Pulmonary artery endothelial cell (primary cell): Measurements from ENCODE around the gene ABCC1. TPM values are rescaled to one million over a fixed set of nuclear protein-coding genes. Genes with fewer than 3 reads are reported as not detected.
"Not testable (repeated sequence)": the region's sequence is repeated elsewhere in the genome, so short reads cannot be mapped to it uniquely, and the experiment has no call there.

ENCODE experiments used
- DNase-seq: peaks from one replicate; pipeline ENCODE4 v3.0.0-alpha.2; 2011; ENCODE audit warnings: low read depth, low spot score
- total RNA-seq: library from RNA; depleted of rRNA; stranded (reverse); fragments of >200 nt; gene quantifications from 2 replicates; pipeline ENCODE4 v1.2.3, GENCODE V29; 2014

ABCC1 gene
- total RNA-seq, 1 donor from 2014 or later, result 52.6 TPM

DNA sequence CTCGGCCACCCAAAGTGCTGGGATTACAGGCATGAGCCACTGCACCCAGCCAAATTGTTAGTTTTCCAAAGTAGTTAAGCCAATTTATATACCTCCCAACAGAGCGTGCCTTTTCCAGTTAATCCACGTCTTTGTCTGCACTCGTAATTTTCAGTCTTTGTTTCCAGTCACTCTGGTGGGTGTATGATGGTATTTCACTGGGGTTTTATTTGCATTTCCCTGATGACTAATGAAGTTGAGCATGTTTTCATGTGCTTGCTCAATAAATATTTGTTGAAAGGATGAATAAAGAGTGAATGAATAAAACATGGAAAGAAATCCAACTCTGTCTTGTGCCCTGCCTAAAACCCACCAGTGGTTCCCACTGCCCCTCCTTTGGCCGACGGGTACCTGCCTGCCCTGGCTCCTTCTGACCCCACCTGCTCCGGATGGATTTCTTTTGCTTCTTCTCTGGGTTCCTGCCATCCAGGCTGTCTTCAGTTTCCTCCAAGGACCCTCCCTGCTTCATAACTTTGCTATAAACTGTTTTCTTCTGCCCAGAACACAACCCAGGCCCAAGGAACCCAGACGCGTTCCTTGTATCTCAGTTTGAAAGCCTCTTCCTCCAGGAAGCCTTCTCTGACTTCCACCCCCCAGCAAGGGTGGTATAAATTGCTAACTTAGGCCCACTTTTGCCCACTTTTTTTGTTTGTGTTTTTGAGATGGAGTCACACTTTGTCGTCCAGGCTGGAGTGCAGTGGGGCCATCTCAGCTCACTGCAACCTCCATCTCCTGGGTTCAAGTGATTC lies 3.0 kb upstream of the ABCC1 start:
- no peak for DNase-seq

DNA sequence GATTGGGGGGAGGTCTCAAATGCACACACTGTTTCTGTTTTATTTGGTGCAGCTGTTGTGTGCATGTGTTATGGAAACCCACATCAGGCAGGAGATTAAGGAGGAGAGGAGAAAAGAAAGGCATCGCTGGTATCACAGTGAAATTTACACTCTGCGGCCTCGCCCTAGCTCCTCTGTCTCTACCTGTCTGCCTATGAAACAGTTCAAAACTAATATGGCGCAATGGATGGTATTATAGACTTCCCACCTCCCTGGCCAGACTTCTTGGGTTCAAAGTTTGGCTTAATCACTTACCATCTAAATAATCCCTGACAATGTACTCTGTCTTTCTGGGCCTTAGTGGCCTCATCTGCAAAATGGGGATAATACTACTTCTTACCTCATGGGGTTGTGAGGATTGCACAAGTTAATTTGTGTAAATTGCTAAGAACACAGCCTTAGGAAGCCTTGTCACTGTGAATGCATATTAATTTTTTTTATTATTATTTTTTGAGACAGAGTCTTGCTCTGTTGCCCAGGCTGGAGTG lies 1.4 kb upstream of the ABCC1 start:
- DNase-seq, result no peak

DNA sequence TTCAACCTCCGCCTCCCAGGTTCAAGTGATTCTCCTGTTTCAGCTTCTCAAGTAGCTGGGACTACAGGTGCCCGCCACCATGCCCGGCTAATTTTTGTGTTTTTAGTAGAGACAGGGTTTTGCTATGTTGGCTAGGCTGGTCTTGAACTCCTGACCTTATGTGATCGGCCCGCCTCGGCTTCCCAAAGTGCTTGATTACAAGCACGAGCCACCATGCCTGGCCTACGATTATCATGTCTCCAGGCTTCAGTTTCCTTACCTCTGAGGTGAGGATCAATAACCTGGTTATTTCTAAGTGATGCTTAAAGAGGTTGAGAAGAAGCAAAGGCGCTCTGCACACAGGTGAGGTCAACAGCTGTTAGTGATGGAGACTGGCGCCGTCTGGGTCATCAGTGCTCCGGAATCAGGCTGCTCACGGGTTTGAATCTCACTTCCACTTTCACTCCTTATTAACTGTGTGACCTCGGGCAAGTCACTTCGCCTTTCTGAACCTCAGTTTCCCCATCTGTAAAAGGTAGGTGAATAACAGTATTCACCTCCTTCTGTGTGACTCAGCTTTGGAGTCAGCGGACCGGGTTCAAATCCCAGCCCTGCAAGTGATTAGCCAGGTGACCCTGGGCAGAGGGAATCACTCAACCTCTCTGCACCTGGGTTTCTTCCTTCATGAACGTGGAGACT lies 745 bp upstream of the ABCC1 start:
- no peak for DNase-seq

DNA sequence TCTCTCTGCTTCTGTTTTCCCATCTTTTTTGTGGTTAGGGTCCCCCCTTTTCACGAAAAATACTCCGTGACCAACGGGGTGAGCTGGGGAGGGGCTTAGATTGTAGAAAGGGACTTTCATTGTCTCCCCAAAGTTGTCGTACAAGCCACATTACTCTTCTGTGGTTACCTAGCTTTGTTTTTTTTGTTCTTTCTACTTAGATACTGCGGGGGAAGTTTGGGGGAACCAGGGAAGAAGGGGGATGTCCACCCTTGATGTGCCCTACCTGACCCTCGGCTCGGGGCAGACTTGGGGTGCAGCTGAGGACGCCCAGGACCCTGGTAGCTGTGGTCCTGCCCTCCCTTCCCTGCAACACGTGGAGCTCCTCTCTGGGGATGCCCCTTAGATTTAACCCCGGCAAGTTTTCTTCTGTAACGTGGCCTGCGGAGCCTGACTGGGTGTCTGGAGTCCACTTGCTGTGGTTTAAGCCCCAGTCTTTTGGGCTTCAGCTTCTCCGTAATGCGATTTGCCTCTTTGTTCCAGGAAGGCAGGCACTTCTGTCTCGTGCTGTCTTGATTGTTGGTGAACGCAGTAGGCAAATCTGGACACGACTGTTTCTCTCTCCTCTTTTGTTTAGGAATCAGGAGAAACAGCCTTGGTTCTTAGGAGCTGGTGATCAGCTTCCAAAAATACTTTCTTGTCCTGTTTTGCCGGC lies 892 bp downstream of the ABCC1 start:
- no peak for DNase-seq

DNA sequence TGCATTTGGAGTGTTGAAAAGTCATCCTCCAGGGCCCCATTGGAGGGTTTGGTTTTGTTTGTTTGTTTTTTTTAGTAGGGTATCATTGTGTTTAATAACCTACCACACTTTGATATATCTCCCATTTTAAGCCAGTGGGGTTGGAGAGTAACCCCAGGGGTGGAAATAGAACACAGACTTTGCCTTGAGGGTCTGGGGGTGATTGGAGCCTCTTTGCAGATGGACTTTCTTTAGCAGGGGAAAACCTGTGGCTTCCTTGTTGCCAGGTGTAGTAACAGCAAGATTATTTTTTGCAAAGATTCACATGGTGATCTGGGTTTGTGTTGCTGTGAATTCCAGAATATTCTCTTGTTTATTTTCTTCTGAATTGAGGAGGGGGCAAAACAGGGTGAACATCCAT lies 1.5 kb downstream of the ABCC1 start:
- no peak for DNase-seq

DNA sequence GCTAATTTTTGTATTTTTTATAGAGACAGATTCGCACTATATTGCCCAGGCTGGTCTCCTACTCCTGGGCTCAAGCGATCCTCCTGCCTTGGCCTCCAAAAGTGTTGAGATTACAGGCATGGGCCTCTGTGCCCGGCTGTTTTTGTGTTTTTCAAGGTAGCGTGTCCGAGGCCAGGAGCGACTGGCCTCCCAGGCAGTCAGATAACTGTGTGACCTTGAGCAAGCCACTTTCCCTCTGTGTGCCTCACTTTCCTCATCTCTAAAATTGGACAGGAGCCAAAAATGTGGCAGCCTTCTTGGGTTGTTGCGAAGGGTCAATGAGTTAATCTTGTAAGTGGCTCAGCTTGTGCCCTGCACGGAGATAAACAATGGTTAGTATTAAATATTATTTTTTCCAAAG lies 2.4 kb downstream of the ABCC1 start:
- DNase-seq, result no peak

DNA sequence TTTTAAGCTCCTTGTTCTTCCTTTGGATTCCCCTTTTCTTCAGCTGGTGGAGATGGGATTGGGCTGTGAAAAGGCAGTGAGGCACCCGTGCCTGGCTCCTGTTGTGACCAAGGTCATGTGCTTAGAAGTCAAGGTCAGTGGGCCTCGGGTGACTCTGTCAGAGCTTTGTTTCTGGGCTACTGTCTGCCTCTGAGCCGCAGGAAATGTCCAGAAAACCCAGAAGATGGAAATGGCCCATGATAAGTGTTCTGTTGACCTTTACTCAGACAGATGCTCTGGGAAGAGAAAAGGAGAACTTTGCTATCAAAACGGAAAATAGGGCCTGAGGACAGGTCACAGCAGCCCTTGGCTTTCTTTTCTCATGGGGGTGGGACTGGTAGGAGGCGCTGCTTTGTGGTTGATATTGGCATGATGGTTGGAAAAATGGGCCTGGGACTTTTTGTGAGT lies 2.9 kb downstream of the ABCC1 start:
- DNase-seq, result peak; percentile 32

DNA sequence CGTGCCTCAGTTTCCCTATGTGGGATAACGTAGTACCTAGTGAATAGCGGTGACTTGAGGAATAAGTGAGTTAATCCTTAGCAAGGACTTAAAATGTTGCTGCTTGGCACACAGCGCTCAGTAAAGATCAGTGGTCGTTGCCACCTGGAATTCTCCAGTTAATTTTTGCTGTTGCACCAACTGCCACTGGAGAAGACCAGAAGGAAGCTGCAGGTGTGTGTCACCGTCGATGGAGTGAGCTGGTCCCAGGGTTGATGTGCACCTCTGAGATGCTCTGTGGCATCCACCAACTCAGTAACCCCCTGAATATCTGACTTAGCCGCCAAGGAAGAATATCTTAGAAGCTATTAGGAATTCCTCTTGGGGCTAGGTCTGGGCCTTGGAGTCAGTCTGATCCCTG lies 4.1 kb downstream of the ABCC1 start:
- DNase-seq, result no peak

DNA sequence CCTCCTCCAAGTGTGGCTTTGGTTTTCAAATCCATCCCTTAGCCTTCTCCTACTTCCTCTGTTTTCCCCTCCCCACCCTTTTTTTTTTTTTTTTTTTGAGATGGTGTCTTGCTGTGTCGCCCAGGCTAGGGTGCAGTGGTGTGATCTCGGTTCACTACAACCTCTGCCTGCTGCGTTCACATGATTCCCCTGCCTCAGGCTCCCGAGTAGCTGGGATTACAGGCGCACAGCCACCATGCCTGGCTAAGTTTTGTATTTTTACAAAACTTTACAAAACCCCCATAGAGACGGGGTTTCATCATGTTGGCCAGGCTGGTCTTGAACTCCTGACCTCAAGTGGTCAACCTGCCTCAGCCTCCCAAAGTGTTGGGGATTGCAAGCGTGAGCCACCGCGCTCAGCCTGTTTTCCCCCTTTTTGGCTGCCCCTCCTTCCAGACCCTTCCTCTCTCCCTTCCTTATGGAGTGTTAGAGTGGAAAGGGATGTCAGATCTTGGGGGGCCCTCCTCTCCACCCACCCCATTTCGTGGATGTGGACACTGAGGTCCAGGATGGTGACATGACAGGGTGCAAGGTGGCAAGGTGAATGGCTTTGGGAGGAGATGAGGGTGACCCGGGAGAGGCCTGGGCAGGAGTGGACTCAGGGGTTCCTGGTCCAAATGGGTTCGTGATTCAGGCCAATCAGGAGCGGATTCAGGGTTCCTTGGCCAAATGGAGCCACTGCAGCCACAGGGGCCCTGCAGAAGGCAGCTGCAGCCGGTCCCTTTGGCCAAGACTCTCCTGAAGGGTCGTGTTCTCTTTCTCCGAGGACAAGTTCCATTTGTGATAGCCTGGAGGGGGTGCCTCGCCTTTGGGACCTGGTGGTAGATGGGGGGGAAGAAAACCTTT lies 4.8 kb downstream of the ABCC1 start:
- DNase-seq, result no peak

DNA sequence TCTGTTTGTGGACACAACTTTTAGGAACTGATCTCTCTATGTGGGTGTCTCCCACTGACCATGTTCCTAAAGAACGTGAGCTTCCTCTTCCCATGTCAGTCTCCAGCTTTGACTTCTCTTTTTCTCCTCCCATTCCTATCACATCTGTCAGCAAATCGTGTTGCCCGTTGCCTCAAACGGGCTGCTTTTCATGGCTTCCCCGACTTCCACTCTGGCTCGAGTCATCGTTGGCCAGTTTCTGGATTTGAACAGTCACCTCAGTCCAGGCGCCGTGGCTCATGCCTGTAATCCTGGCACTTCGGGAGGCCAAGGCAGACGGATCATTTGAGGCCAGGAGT lies 5.4 kb downstream of the ABCC1 start:
- no peak for DNase-seq

DNA sequence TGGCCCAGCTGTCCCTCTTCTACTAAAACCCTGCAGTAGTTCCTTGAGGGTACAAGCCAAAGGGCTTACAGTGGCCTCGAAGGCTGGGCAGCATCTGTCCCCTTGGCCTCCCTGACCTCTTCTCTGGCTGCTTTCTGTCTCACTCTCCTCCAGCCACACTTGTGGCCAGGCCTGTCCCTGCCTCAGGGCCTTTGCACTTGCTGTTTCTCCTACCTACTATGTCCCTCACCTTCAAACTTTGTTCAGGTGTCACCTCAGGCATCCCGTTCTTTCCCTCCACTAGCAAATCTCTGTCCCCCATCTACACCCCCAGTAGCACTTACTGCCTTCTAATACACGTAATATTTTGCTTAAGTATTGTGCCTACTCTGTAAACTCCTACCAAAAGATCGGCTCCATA lies 6.0 kb downstream of the ABCC1 start:
- no peak for DNase-seq

DNA sequence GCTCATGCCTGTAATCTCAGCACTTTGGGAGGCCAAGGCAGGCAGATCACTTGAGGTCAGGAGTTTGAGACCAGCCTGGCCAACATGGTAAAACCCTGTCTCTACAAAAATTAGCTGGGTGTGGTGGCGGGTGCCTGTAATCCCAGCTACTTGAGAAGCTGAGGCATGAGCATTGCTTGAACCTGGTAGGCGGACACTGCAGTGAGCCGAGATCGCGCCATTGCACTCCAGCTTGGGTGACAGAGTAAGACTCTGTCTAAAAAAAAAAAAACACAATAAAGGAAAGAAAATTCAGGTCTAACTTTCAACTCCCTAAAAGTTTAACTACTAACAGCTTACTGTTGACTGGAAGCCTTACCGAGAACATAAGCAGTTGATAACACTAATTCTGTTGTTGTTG lies 6.7 kb downstream of the ABCC1 start:
- not testable (repeated sequence) for DNase-seq

DNA sequence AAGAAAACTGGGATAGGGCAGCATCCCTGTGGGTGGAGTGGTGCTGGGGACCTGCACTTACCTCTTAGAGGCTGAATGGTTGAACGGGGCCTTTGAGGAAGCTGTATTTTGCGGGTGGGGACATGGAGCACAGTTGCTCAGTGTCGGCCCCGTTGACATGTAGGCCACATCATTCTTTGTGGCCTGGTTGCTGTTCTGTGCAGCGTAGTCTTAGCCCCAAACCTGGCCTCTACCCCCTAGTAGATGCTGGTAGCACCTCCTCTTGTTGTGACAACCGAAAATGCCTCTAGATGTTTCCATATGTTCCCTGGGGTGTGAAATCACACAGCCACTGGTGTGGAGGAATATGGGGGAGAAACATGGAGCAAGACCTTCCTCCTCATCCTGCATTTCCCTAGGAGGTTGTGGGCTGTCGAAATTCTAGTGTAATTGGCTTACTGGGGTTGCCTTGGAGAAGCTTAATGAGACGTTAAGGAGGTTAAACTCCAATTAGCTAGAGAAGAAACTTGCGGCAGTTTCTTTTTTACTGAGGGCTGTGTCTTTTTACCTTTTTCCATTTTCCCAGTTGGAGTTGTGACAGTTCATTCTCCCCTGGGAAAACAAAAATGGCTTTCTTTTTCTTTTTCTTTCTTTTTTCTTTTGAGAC lies 9.4 kb downstream of the ABCC1 start:
- DNase-seq, result no peak

DNA sequence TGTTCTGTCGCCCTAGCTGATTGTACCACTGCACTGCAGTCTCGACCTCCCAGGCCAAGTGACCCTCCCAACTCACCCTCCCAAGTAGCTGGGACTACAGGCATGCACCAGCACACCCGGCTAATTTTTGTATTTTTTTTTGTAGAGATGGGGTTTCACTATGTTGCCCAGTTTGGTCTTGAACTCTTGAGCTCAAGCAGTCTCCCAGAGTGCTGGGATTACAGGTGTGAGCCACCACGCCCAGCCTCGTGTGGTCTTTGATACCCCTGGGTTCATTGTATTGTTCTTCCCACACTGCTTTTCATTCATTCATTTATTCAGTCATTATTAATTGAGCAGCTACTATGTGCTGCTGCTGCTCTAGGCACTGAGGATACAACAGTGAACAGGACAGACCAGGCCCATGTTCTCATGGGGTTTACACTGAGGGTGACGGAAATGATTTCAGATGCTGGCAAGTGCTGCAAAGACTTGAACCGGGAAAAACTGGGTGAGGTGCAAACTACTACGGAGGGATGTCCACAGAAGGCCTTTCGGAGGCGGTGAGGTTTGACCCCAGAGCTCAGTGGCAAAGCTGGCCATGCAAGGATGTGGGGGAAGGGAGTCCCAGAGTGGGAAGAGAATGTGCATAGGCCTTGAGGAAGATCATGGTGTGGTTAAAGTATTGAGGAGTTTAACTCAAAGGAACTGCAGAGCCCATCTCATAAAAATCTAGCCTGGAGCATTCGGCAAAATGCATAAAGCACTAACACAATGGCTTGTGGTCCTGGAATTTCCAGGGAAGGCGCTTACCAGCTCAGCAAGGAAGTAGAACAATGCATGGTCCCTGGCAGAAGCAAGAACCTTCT lies 10.9 kb downstream of the ABCC1 start:
- DNase-seq, result peak; percentile 77

DNA sequence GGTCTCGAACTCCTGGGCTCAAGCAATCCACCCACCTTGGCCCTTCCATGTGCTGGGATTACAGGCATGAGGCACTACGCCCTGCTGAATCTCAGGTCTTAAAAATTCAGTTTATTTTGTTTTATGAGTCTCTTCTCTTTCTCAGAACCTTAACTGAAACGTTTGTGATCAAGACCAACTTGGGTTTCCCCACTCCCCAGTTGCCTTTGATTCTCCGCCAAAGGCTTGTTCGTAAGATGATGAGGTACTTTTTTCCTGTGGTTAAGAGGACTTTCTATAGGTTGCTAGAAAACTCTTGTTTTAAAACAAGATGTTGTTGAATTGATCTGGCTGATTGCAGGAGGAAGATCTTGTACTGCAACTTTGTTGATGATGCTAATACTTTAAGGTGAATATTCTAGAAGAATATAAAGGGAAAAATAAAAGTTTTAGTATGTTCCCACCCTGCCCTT lies 11.7 kb downstream of the ABCC1 start:
- DNase-seq, result peak; percentile 29

DNA sequence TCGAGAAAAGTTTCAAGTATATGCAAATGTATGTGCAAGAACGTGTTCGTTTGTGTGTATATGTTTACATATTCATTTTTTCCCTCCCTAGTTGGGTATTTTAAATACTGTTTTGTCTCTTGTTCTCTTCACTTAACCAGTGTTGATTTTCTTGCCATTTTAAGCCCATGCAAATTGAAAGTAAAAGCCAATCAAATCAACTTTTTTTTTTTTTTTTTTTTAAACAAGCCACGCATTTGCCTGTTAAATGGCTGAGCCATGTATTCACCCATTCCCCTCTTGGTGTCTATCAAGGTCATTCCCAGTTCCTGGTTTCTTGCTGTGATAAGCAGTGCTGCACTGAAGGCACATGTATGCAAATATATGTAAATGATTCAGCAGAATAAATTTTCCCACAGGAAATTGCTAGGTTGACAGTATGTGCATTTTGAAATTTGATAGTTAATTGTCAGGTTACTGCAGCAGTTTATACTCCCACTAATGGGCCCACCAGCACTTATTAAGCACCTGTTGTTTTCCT lies 12.2 kb downstream of the ABCC1 start:
- DNase-seq, result no peak

DNA sequence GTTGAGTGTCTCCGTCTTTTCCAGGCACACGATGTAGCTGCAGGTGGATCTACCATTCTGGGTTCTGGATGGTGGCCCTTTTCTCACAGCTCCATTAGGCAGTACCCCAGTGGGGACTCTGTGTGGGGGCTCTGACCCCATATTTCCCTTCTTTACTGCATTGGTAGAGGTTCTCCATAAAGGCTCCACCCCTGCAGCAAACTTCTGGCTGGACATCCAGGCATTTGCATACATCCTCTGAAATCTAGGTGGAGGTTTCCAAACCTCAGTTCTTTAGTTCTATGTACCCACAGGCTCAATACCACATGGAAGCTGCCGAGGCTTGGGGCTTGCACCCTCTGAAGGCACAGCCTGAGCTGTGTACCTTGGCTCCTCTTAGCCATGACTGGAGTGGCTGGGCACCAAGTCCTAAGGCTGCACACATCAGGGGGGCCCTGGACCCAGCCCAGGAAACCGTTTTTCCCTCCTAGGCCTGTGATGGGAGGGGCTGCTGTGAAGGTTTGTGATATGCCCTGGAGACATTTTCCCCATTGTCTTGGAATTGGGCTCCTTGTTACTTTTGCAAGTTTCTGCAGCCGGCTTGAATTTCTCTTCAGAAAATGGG lies 14.0 kb downstream of the ABCC1 start:
- no peak for DNase-seq

DNA sequence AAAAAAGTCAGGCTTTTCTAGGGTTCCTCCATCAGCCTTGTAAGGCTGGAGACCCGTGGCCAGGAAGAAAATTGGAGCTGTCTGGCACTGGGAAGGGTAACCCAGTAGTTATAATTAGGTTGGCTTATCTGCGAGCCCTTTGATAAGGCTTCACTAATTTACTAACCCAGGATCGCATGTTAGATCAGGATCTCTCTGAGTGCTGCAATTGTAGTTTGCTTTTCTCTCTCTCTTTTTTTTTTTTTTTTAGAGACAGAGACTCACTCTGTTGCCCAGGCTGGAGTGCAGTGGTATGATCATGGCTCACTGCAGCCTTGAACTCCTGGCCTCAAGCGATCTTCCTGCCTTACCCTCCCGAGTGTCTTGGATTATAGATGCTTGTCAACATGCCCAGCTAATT lies 17.0 kb downstream of the ABCC1 start:
- DNase-seq, result no peak
